Effector memory CD8-positive, alpha-beta T cell (primary cell): ENCODE data around the gene PLCH2.

Source experiments
- ATAC-seq: fragments of 150-1000 bp; cut with Tn5 transposase; replicated peaks from 2 replicates; pipeline ENCODE4 v1.10.0; 2021; ENCODE audit warnings: mild to moderate bottlenecking, moderate library complexity
- DNase-seq, 3 experiments: peaks; one replicate each; pipeline ENCODE4 v3.0.0; 2021
- H3K27ac Mint-ChIP-seq, 2 donors: one replicate each; pipeline ENCODE4 v1.8.0; 2022; ENCODE audit warnings: mild to moderate bottlenecking in 2 of 2, mixed read lengths in 2 of 2, moderate library complexity in 2 of 2
- H3K27me3 Mint-ChIP-seq, 2 donors: one replicate each; pipeline ENCODE4 v1.8.0; 2022; ENCODE audit warnings: mixed read lengths in 2 of 2
- H3K36me3 Mint-ChIP-seq: one replicate; pipeline ENCODE4 v1.8.0; 2022; ENCODE audit warnings: mild to moderate bottlenecking, moderate library complexity, mixed read lengths; ENCODE audit not compliant: insufficient read depth
- H3K4me1 Mint-ChIP-seq, 2 donors: one replicate each; pipeline ENCODE4 v1.8.0; 2022; ENCODE audit warnings: low read depth in 2 of 2, mixed read lengths in 2 of 2
- H3K4me3 Mint-ChIP-seq, 2 donors: one replicate each; pipeline ENCODE4 v1.8.0; 2022; ENCODE audit warnings: mild to moderate bottlenecking in 2 of 2, mixed read lengths in 2 of 2, moderate library complexity in 2 of 2
- H3K9me3 Mint-ChIP-seq, 2 donors: one replicate each; pipeline ENCODE4 v1.8.0; 2022; ENCODE audit warnings: mixed read lengths in 2 of 2

PLCH2 gene

DNA sequence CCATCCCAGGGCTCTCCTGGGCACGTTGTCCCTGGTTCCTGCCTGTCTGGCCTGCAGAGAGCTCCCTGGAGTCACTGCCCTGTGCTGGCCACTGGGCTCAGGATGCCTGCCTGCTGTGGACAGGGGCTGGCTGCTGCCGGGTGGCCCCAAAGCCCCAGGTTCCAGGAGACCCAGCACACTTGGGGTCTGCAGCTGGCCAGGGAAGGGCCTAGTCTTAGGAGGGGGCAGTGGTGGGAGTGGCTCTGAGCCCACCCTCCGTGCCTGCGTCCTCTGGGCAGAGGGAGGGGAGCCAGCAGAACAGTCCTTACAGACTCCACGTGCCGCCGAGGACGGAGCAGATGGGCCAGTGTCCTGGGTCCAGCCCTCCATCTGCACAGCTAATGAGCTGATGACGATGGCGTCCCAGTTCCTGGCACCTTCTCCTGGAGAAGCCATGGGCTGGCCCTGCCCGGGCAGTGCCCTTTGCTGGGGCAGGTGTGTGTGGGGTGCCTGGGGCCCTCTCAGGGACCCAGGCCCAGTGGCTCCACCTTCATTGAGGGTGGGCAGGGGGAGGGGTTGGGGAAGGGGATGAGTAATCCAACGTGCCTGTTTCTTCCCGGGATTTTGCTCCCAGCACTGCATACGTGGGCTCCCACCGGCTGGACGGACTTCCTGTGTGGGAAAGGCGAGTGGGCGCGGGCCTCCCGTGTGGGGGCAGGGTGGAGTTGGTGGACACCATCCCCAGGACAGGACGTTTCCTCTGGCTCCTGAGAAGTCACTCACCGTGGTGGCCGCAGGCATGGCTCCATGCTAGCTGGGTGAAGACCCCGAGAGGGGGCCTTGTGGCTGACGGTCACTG is 6.8 kb upstream of the PLCH2 start:
- Mint-ChIP-seq H3K36me3 (peaks cover 2% of the 10 kb centered on the region), H3K4me1 (peaks cover 4 to 10% of the 10 kb centered on the region in 2 donors), H3K27me3 (peaks cover 0 to 5% of the 10 kb centered on the region in 2 donors), H3K9me3 (no peaks in the 10 kb centered on the region), H3K27ac (no peak overlapping the region), H3K4me3 (no peak overlapping the region)
- no peak for DNase-seq
- ATAC-seq: no peak

DNA sequence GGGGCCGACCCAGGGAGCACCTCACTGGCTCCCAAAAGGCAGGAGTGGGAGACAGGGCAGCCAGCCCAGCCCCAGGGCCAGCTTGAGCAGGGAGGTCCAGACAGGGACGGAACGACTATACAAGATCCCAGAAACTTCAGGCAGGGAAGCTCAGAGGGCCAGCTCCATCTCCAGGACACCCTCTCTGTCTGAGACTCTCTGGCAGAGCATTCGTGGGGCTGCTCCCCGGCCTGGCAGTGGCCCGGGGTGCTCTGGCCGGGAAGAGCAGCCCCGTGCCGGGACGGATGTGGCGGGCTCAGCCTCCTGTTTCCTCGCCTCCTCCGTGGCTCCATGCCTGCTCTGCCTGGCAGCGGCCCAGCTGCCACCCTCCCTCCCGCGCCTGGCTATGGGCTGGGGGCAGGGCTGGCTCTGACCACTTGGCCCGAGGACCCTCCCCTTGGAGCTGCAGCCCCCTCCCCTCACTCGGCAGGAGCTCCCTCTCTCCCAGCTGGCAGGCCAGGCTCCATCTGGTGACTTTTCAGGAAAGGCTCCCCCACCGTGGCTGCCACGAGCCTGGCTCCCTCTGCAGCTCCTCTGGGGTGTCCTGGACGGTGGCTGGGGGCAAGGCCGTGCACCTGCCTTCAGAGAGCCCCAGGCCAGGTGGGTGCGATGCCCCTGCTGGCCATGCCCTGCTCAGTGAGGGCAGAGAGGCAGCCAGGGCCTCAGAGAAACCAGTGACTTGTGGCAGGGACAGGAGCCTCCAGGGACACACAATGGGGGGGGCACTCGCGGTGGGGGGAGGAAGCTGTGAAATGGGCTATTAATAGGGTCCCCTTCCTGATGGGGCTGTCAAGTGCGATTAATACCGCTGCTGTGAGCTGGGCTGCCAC is 5.6 kb upstream of the PLCH2 start:
- H3K4me1 Mint-ChIP-seq: peaks cover 4 to 7% of the 10 kb centered on the region in 2 donors
- H3K27ac Mint-ChIP-seq: no peak overlapping the region
- ATAC-seq (no peak), DNase-seq (no peak)
- H3K9me3 Mint-ChIP-seq: no peaks in the 10 kb centered on the region
- H3K36me3 Mint-ChIP-seq: peaks cover 2% of the 10 kb centered on the region
- no peak overlapping the region for H3K4me3 Mint-ChIP-seq
- no peaks in the 10 kb centered on the region for H3K27me3 Mint-ChIP-seq

DNA sequence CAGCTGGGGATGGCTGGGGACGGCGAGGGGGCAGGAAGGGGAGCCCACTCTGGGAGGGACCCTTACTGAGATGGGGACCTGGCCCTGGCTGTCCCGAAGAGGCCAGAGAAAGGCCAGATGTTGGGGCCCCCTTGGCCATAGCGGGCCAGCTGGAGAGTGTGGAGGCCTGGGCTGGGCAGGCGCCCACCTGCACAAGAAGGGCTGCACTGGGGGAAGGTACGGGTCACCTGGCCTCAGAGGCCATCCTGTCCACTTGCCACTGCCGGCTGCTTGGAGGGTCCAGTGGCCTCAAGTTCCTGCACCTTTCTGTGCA is 5.0 kb upstream of the PLCH2 start:
- Mint-ChIP-seq H3K4me3 (no peak overlapping the region), H3K27me3 (no peaks in the 10 kb centered on the region), H3K36me3 (peaks cover 2% of the 10 kb centered on the region), H3K4me1 (peaks cover 4% of the 10 kb centered on the region in 2 donors), H3K27ac (no peak overlapping the region), H3K9me3 (no peaks in the 10 kb centered on the region)
- ATAC-seq (no peak), DNase-seq (no peak)

DNA sequence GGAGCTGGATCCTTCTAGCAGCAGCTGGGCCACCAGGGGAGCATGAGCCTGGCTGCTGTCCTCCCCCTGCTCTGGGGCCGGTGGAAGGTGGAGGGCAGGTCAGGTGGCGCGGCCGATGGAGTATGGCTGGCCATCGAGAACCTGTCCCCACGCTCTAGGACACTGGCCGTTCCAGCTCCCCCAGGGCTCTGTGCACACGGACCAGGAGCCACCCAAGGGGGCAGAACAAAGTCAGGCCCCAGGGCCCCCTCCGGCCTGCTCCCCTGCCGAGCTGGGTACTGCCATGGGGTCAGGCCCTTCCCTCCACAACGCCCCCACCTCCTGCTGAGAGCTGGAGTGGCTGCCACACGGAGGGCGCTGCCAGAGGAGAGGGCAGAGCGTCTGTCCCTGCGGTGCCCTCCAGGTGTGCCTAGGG is 4.5 kb upstream of the PLCH2 start:
- no peak for DNase-seq
- no peak overlapping the region for H3K27ac Mint-ChIP-seq
- no peak for ATAC-seq
- no peaks in the 10 kb centered on the region for H3K9me3 Mint-ChIP-seq
- H3K4me3 Mint-ChIP-seq: no peak overlapping the region
- H3K27me3 Mint-ChIP-seq: no peaks in the 10 kb centered on the region
- peaks cover 2% of the 10 kb centered on the region for H3K36me3 Mint-ChIP-seq
- peaks cover 1% of the 10 kb centered on the region in 2 donors for H3K4me1 Mint-ChIP-seq

DNA sequence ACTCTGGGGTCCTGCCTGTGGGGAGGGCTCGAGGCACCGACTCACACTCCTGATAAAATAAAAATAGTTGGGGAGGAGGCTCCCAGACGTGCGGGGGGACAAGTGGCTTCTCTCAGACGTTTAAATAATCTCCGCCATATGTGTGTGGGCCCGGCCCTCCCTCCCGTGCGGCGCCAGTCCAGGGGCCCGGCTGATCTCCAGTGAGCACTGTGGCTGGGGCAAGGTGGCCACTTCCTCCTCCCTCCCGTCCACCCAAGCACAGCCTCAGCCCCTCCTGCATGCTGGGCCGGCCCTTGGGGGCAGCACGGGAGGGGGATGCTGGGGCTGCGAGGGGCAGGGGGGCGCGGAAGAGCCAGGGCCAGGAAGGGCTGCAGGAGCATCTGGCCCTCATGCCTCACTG is 4.0 kb upstream of the PLCH2 start:
- Mint-ChIP-seq H3K4me3 (no peak overlapping the region), H3K4me1 (no peaks in the 10 kb centered on the region), H3K36me3 (peaks cover 2% of the 10 kb centered on the region), H3K9me3 (no peaks in the 10 kb centered on the region), H3K27me3 (no peaks in the 10 kb centered on the region), H3K27ac (no peak overlapping the region)
- no peak for DNase-seq
- no peak for ATAC-seq

DNA sequence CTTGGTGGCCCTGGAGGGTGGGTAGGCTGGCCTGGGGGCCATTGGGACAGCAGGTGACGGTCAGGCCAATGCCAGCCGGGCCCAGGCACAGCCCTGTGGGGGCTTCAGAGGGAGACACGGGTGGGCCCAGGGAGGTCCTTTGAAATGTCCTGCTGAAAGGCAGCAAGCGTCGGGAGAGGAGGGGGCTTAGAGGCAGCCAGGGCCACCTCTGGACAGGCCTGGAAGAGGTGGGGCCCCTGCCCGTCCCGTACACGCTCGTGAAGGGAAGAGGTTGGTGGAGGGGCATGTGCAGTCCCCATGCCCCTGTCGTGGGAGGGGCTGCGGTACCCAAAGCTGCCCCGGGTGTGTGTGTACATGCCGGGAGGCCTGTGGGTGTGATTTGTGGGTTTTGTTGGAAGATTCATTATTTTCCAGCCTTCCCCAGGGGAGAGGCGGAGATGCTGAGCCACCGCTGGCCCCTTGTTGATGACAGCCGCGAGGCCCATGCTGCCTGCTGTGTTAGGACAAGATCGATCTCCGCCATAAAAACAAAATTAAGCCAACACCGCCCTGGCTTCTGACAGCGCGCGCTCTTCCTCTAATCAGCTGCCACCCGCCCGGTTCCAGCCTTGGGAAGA is 3.4 kb upstream of the PLCH2 start:
- Mint-ChIP-seq H3K9me3 (no peaks in the 10 kb centered on the region), H3K4me3 (no peak overlapping the region), H3K36me3 (peaks cover 2% of the 10 kb centered on the region), H3K4me1 (no peaks in the 10 kb centered on the region), H3K27me3 (no peaks in the 10 kb centered on the region), H3K27ac (no peak overlapping the region)
- DNase-seq (no peak), ATAC-seq (no peak)

DNA sequence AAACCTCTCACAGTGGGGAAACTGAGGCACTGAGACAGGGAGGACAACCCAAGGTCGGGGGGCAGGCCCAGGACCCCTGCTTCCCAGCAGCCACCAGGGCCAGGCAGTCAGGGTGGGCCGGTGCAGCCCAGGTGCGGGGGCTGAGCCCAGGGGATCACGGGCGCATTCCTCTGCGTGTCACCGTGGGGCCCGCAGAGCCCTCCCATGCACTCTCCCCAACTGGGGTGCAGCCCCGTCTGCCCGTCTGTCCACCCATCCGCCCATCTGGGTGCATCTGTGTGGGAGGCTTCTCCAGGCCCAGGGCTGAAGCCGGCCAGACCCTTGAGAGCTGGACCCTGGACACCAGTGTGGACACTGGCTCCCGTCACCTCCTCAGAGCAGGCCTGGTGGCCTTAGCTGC is 2.9 kb upstream of the PLCH2 start:
- Mint-ChIP-seq H3K36me3 (peaks cover 2% of the 10 kb centered on the region), H3K4me1 (no peaks in the 10 kb centered on the region), H3K4me3 (no peak overlapping the region), H3K27ac (no peak overlapping the region), H3K9me3 (no peaks in the 10 kb centered on the region), H3K27me3 (no peaks in the 10 kb centered on the region)
- no peak for ATAC-seq
- DNase-seq: no peak

DNA sequence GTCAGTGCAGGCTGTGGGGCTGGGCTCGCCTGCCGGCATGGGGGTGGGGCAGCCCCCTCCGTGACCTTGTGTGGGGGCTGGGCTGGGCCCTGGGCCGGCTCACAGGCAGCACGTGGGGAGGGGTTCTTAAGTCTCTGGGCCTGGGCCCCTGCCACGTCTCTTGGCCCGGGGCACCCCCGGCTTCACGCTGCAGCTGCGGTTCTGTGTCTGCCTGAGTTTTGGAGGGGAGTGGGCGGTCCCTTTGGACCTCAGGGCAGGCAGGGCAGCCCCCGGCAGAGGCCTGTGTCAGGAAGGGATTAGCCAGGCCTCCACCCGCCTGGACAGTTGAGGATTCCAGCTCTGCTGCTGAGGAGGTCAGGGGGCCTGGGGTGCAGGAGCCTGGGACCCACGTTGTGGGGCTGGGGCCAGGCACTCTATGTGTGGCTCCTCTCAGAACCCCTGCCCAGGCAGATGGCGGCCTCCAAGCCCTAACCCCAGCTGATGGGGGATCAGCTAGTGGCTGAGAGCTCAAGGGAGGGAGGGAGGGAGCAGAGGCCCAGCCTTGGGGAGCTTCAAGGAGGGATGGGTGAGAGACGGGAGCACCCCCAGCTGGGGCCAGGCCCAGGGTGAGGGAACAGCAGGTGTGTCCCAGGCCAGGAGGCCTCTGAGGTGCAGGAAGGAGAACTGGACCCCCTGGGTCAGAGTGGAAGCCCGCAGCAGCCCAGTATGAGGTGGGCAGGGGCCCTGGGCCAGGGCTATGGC is 1.8 kb upstream of the PLCH2 start:
- no peaks in the 10 kb centered on the region for H3K9me3 Mint-ChIP-seq
- no peaks in the 10 kb centered on the region for H3K27me3 Mint-ChIP-seq
- DNase-seq (no peak), ATAC-seq (no peak)
- H3K27ac Mint-ChIP-seq: no peak overlapping the region
- H3K36me3 Mint-ChIP-seq: peaks cover 2% of the 10 kb centered on the region
- H3K4me1 Mint-ChIP-seq: no peaks in the 10 kb centered on the region
- no peak overlapping the region for H3K4me3 Mint-ChIP-seq

DNA sequence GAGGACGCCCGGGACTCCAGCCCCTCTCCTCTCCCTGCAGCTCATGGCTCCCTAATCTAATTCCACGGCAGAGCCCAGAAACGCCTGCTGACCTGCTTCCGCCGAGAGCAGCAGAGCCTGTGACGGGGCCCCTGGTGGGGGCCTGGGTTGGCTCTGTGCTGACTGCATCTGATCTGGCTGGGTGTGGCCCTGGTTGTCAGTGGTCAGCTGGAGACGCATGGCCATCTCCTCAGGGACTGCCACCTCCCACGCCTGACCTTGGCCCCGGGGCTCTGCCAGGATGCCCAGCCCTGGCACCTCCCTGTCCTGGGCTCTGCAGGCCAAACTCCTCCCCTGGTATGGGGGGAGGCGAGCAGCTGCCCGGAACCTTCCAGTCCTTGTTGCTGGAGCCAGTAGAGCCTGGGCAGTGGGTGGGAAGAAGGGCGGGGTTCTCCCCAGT is 1.1 kb upstream of the PLCH2 start:
- Mint-ChIP-seq H3K4me1 (no peaks in the 10 kb centered on the region), H3K4me3 (no peak overlapping the region), H3K36me3 (peaks cover 2% of the 10 kb centered on the region), H3K9me3 (no peaks in the 10 kb centered on the region), H3K27ac (no peak overlapping the region), H3K27me3 (no peaks in the 10 kb centered on the region)
- no peak for ATAC-seq
- no peak for DNase-seq

DNA sequence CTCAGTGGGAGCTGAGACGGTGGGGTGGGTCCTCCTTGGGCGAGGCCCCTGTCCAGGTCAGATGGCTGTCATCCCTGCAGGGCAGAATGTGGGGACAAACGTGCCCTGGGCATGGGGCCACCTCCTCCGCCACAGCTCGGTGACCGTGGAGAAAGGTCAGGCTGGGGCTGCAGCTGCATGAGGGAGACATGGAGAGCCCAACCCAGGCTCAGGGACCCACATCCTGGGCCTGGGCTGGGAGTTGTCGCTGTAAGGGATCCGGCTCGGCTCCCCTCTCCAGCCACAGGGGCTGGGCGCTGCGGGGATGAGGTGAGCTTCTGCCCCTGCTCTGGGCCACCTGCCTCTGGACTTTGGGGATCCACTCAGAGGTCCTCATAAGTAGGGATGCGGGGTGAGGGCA is 518 bp upstream of the PLCH2 start:
- H3K36me3 Mint-ChIP-seq: no peaks in the 10 kb centered on the region
- no peaks in the 10 kb centered on the region for H3K9me3 Mint-ChIP-seq
- no peak overlapping the region for H3K4me3 Mint-ChIP-seq
- ATAC-seq (no peak), DNase-seq (no peak)
- no peaks in the 10 kb centered on the region for H3K27me3 Mint-ChIP-seq
- no peaks in the 10 kb centered on the region for H3K4me1 Mint-ChIP-seq
- no peak overlapping the region for H3K27ac Mint-ChIP-seq

DNA sequence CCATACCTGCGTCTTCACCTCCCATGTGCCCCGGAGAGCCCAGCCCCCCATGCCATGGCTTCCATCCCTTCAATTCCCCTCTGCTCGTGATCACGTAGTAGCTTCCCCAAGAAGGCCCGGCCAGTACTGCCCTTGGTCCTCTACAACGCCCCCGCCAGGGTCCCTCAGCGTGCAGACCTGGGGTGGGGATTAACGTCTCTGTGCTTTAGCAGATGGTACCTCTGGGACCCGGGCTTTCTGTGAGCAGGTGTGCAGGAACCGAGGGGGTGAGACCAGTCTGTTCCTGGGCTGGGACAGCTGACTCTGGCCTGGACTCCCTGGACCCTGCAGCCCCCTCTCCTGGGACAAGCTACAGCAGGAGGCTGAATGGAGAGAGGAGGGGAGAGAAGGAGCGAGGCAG is 1.2 kb downstream of the PLCH2 start:
- Mint-ChIP-seq H3K4me1 (no peaks in the 10 kb centered on the region), H3K4me3 (no peak overlapping the region), H3K27me3 (no peaks in the 10 kb centered on the region), H3K27ac (no peak overlapping the region), H3K9me3 (no peaks in the 10 kb centered on the region), H3K36me3 (no peaks in the 10 kb centered on the region)
- DNase-seq (no peak), ATAC-seq (no peak)

DNA sequence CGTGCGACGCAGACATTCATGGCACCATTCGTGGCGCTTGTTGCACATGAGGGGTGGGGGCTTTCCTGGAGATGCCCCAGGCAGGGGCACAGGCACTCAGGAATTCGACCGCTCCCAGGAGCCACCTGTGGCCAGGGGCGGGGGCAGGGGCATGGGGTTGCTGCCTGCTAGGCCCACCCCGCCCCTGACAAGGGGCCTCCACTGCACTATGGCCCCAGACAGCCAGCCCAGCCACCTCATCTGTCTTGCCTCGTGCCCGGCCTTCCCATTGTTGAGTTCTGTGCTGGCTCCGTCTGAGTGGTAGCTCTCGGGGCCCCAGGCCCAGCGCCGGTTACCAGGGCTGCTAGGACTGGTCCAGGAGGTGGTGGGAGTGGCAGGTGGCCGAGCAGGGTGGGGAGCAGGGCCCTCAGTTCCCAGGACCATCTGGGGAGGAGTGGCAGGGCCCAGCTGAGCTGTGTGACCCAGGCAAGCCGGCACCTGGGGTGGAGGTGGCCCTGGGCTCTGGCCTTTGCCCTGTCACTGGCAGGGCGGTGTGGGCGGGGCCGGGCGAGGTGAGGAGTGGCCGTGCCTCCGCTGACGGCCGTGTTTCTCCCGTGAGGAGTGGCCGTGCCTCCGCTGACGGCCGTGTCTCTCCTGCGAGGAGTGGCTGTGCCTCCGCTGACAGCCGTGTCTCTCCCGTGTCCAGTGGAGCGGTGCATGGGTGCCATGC is 1.9 kb downstream of the PLCH2 start:
- Mint-ChIP-seq H3K4me3 (no peak overlapping the region), H3K9me3 (no peaks in the 10 kb centered on the region), H3K27ac (no peak overlapping the region), H3K27me3 (no peaks in the 10 kb centered on the region), H3K4me1 (no peaks in the 10 kb centered on the region), H3K36me3 (no peaks in the 10 kb centered on the region)
- DNase-seq (no peak), ATAC-seq (no peak)

DNA sequence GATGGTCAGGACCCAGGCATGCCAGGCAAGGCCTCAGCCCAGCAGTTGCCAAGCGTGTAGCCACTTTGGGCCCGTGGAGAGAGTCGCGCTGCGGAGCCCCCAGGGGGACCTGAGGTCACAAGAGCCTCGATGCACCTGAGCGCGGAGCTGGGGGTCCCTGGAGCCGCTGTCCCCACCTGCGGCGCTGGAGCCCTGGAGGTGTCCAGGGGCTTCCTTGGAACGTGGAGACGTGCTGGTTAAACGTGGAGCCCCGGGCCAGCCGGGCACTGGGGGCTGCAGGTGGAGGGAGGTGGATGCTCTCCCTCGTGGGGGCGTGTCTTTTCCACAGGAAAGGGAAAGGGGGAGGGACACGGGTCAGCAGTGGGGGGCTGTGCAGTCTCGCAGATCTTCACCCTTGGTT is 3.1 kb downstream of the PLCH2 start:
- DNase-seq: no peak
- no peak overlapping the region for H3K27ac Mint-ChIP-seq

More for the DNA sequence above, 3.1 kb downstream of the PLCH2 start:
- no peaks in the 10 kb centered on the region for H3K27me3 Mint-ChIP-seq
- H3K9me3 Mint-ChIP-seq: no peaks in the 10 kb centered on the region
- peaks cover 3 to 4% of the 10 kb centered on the region in 2 donors for H3K4me1 Mint-ChIP-seq
- H3K4me3 Mint-ChIP-seq: no peak overlapping the region
- no peak for ATAC-seq
- H3K36me3 Mint-ChIP-seq: no peaks in the 10 kb centered on the region
